ENCODE measurements around the gene PTPRG. TPM values are rescaled to one million over a fixed set of nuclear protein-coding genes. Genes with fewer than 3 reads are reported as not detected.

PTPRG gene
- total and polyA plus RNA-seq, 2 experiments from 2014 or later: 24.4 to 131 TPM

DNA sequence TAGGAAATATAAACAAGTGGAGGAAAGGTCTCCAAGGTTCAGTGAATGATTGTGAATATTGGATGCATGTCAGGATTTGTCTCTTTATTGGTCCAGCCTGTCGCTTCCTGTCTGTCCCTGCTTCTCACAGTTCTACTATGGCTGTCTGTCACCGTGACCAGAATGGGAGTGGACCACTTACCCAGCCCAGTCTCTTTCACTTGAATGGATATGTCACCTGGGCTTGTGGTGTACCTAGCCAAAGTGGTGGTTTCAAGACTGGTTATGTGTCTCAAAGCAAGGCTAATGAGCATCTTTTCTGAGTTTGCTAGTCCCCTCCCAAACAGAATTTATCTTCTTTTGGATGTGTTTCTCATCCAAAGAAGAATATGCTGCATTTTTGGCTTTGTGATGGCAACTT is 231.7 kb downstream of the PTPRG start:
- Histone ChIP-seq H4K20me1 (replicated peaks; ENCODE audit: insufficient read depth) (peaks cover 24% of the 10 kb centered on the region), H3K4me1 (ENCODE audit: insufficient read depth) (peaks cover 34% of the 10 kb centered on the region), H2AFZ (no peak overlapping the region), H3K79me2 (replicated peaks; ENCODE audit: insufficient read depth) (peaks cover 100% of the 10 kb centered on the region), H3K27ac (ENCODE audit: low read depth) (no peak overlapping the region), H3K36me3 (ENCODE audit: insufficient read depth) (no peaks in the 10 kb centered on the region), H3K9me2 (ENCODE audit: insufficient read depth) (no peaks in the 10 kb centered on the region), H3K4me3 (no peak overlapping the region), H3K4me2 (no peak overlapping the region), H3F3A (replicated peaks; ENCODE audit: low read depth) (no peaks in the 10 kb centered on the region), H3K27me3 (ENCODE audit: insufficient read depth) (no peaks in the 10 kb centered on the region)
- H3K4me3 Mint-ChIP-seq: no peak overlapping the region
- H3K27me3 Mint-ChIP-seq (ENCODE audit: insufficient read depth, low read depth, poor library complexity): peaks cover 2% of the 10 kb centered on the region
- H3K4me1 Mint-ChIP-seq: peaks cover 51% of the 10 kb centered on the region
- TF ChIP-seq NANOG (IDR thresholded peaks at IDR 0.05; ENCODE audit: borderline replicate concordance) (no peak), POLR2AphosphoS5 (IDR thresholded peaks at IDR 0.05; ENCODE audit: low read depth) (no peak), CREB1 (CRISPR knock-in tag; IDR thresholded peaks at IDR 0.05; ENCODE audit: low read depth) (no peak), ZNF331 (CRISPR knock-in tag; IDR thresholded peaks at IDR 0.05; ENCODE audit: low read depth) (no peak), JUNB (IDR thresholded peaks at IDR 0.05; ENCODE audit: unreplicated experiment) (no peak), STAT1 (IDR thresholded peaks at IDR 0.05; ENCODE audit: unreplicated experiment) (no peak), EZH2phosphoT487 (IDR thresholded peaks at IDR 0.05; ENCODE audit: unreplicated experiment) (no peak), EZH2 (IDR thresholded peaks at IDR 0.05; ENCODE audit: low read depth, unreplicated experiment) (no peak), ZNF114 (CRISPR knock-in tag; IDR thresholded peaks at IDR 0.05) (no peak)
- TF ChIP-seq, protein P1, sequence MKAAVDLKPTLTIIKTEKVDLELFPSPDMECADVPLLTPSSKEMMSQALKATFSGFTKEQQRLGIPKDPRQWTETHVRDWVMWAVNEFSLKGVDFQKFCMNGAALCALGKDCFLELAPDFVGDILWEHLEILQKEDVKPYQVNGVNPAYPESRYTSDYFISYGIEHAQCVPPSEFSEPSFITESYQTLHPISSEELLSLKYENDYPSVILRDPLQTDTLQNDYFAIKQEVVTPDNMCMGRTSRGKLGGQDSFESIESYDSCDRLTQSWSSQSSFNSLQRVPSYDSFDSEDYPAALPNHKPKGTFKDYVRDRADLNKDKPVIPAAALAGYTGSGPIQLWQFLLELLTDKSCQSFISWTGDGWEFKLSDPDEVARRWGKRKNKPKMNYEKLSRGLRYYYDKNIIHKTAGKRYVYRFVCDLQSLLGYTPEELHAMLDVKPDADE (IDR thresholded peaks at IDR 0.05): no peak
- TF ChIP-seq, protein P2, sequence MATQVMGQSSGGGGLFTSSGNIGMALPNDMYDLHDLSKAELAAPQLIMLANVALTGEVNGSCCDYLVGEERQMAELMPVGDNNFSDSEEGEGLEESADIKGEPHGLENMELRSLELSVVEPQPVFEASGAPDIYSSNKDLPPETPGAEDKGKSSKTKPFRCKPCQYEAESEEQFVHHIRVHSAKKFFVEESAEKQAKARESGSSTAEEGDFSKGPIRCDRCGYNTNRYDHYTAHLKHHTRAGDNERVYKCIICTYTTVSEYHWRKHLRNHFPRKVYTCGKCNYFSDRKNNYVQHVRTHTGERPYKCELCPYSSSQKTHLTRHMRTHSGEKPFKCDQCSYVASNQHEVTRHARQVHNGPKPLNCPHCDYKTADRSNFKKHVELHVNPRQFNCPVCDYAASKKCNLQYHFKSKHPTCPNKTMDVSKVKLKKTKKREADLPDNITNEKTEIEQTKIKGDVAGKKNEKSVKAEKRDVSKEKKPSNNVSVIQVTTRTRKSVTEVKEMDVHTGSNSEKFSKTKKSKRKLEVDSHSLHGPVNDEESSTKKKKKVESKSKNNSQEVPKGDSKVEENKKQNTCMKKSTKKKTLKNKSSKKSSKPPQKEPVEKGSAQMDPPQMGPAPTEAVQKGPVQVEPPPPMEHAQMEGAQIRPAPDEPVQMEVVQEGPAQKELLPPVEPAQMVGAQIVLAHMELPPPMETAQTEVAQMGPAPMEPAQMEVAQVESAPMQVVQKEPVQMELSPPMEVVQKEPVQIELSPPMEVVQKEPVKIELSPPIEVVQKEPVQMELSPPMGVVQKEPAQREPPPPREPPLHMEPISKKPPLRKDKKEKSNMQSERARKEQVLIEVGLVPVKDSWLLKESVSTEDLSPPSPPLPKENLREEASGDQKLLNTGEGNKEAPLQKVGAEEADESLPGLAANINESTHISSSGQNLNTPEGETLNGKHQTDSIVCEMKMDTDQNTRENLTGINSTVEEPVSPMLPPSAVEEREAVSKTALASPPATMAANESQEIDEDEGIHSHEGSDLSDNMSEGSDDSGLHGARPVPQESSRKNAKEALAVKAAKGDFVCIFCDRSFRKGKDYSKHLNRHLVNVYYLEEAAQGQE (IDR thresholded peaks at IDR 0.05; ENCODE audit: unreplicated experiment): no peak
- TF ChIP-seq, protein P3, sequence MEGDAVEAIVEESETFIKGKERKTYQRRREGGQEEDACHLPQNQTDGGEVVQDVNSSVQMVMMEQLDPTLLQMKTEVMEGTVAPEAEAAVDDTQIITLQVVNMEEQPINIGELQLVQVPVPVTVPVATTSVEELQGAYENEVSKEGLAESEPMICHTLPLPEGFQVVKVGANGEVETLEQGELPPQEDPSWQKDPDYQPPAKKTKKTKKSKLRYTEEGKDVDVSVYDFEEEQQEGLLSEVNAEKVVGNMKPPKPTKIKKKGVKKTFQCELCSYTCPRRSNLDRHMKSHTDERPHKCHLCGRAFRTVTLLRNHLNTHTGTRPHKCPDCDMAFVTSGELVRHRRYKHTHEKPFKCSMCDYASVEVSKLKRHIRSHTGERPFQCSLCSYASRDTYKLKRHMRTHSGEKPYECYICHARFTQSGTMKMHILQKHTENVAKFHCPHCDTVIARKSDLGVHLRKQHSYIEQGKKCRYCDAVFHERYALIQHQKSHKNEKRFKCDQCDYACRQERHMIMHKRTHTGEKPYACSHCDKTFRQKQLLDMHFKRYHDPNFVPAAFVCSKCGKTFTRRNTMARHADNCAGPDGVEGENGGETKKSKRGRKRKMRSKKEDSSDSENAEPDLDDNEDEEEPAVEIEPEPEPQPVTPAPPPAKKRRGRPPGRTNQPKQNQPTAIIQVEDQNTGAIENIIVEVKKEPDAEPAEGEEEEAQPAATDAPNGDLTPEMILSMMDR (conservative IDR thresholded peaks at IDR 0.05; ENCODE audit: low read depth in 2 of 2): no peak
- TF ChIP-seq, protein P4, sequence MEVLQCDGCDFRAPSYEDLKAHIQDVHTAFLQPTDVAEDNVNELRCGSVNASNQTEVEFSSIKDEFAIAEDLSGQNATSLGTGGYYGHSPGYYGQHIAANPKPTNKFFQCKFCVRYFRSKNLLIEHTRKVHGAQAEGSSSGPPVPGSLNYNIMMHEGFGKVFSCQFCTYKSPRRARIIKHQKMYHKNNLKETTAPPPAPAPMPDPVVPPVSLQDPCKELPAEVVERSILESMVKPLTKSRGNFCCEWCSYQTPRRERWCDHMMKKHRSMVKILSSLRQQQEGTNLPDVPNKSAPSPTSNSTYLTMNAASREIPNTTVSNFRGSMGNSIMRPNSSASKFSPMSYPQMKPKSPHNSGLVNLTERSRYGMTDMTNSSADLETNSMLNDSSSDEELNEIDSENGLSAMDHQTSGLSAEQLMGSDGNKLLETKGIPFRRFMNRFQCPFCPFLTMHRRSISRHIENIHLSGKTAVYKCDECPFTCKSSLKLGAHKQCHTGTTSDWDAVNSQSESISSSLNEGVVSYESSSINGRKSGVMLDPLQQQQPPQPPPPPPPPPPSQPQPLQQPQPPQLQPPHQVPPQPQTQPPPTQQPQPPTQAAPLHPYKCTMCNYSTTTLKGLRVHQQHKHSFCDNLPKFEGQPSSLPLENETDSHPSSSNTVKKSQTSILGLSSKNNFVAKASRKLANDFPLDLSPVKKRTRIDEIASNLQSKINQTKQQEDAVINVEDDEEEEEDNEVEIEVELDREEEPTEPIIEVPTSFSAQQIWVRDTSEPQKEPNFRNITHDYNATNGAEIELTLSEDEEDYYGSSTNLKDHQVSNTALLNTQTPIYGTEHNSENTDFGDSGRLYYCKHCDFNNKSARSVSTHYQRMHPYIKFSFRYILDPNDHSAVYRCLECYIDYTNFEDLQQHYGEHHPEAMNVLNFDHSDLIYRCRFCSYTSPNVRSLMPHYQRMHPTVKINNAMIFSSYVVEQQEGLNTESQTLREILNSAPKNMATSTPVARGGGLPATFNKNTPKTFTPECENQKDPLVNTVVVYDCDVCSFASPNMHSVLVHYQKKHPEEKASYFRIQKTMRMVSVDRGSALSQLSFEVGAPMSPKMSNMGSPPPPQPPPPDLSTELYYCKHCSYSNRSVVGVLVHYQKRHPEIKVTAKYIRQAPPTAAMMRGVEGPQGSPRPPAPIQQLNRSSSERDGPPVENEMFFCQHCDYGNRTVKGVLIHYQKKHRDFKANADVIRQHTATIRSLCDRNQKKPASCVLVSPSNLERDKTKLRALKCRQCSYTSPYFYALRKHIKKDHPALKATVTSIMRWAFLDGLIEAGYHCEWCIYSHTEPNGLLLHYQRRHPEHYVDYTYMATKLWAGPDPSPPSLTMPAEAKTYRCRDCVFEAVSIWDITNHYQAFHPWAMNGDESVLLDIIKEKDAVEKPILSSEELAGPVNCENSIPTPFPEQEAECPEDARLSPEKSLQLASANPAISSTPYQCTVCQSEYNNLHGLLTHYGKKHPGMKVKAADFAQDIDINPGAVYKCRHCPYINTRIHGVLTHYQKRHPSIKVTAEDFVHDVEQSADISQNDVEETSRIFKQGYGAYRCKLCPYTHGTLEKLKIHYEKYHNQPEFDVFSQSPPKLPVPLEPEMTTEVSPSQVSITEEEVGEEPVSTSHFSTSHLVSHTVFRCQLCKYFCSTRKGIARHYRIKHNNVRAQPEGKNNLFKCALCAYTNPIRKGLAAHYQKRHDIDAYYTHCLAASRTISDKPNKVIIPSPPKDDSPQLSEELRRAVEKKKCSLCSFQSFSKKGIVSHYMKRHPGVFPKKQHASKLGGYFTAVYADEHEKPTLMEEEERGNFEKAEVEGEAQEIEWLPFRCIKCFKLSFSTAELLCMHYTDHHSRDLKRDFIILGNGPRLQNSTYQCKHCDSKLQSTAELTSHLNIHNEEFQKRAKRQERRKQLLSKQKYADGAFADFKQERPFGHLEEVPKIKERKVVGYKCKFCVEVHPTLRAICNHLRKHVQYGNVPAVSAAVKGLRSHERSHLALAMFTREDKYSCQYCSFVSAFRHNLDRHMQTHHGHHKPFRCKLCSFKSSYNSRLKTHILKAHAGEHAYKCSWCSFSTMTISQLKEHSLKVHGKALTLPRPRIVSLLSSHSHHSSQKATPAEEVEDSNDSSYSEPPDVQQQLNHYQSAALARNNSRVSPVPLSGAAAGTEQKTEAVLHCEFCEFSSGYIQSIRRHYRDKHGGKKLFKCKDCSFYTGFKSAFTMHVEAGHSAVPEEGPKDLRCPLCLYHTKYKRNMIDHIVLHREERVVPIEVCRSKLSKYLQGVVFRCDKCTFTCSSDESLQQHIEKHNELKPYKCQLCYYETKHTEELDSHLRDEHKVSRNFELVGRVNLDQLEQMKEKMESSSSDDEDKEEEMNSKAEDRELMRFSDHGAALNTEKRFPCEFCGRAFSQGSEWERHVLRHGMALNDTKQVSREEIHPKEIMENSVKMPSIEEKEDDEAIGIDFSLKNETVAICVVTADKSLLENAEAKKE (CRISPR knock-in tag; IDR thresholded peaks at IDR 0.05): no peak
- ATAC-seq (no peak), DNase-seq (ENCODE audit: low spot score) (no peak)
- no peak overlapping the region for H3K27ac Mint-ChIP-seq
- no peaks in the 10 kb centered on the region for H3K36me3 Mint-ChIP-seq (ENCODE audit: low read depth)
- no peaks in the 10 kb centered on the region for H3K9me3 Mint-ChIP-seq

All from GM23338 (cell line).